ENCODE measurements around the gene TMEM203. TPM values are rescaled to one million over a fixed set of nuclear protein-coding genes. Genes with fewer than 3 reads are reported as not detected.

TMEM203 gene
- total and polyA plus RNA-seq, 10 of the 15 experiments (the other 5 are each of a cell fraction or from before 2014, with no cell fraction given): 7.2 to 68.1 (median 33.8) TPM

DNA sequence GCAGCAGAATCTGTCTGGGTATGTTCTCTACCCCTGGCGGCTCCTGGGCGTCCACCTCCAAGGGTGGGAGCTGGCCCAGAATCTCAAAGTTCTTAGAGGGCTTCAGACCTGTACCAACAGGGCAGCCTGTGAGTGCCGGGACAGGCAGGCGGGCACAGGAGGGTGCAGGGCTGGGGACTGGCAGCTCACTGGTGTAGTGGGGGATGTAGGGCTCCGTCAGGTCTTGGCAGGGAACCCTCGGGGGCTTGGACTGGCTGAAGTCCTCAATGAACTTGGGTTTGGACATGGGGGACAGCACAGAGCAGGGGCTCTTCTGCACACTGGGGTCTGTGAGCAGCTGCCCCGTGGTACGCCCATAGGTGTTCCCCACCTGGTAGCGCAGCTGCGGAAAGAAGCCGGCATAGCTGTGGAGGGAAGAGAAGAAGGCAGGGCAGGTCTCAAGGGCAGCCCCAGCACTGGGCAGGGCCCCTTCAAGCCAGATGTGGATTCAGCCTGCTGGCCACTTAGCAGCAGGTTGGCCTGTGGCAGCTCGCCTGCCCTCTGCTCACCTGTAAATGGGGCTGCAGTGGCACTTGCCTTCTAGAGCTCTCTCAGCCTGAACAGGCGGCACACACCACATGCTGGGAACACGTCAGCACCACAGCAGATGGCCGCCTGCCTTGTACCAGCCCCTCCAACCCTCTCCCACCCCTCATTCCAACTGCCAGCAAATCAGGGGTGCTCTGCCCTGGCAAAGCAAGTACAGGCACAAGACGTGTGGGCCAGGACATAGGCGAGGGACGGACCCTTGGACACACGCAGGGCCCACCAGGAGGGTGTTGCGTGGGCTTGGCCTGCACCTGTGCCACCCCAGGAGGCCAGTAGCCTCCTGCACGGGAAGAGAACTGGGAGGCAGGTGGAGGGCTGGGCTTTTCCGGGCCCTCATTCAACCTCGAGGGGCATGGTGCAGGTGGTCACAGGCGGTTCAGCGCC lies 40.3 kb upstream of the TMEM203 start:
- no peak overlapping the region for H2AFZ ChIP-seq (ENCODE audit: control insufficient read depth, low read depth, low read length)
- no peak overlapping the region for H3K27ac ChIP-seq (ENCODE audit: control insufficient read depth, insufficient read depth)
- peaks cover 19% of the 10 kb centered on the region for H3K4me1 ChIP-seq (ENCODE audit: control insufficient read depth, insufficient read depth, low read length)
- no peak overlapping the region for H3K9ac ChIP-seq (ENCODE audit: control insufficient read depth, insufficient read depth, low read length)
- WGBS (ENCODE audit: insufficient coverage, insufficient replicate concordance, low lambda C conversion rate, missing lambda C conversion rate): 56% methylated on average over 25 of the region's 25 CpGs
- FAIRE-seq: no peak
- H4K20me1 ChIP-seq (ENCODE audit: control insufficient read depth, insufficient read depth): peaks cover 4% of the 10 kb centered on the region; the same call in 1 of the 2 replicates
- RAD21 ChIA-PET (ENCODE audit: unreplicated experiment): no interaction called here
- BruUV-seq (replicated peaks): no TSS peak
- POLR2A ChIA-PET: no interaction called here
- CTCF ChIA-PET: no interaction called here
- in situ Hi-C loops (cut with MboI) (no loop called here), intact Hi-C loops (cut with micrococcal nuclease; ENCODE audit: unreplicated experiment) (no loop called here)
- SMC1A ChIA-PET (ENCODE audit: uncharacterized antibody, unreplicated experiment): no interaction called here
- H3K4me2 ChIP-seq (ENCODE audit: control insufficient read depth, insufficient read depth): no peak overlapping the region
- no peak for TF ChIP-seq ZNF274 (IDR thresholded peaks at IDR 0.05; ENCODE audit: insufficient read depth, insufficient read length)
- no peak for TF ChIP-seq TBL1XR1 (IDR thresholded peaks at IDR 0.05; ENCODE audit: low read depth, low read length)
- TF ChIP-seq HDAC6 (IDR thresholded peaks at IDR 0.05; ENCODE audit: unreplicated experiment): no peak
- TF ChIP-seq, protein P1, sequence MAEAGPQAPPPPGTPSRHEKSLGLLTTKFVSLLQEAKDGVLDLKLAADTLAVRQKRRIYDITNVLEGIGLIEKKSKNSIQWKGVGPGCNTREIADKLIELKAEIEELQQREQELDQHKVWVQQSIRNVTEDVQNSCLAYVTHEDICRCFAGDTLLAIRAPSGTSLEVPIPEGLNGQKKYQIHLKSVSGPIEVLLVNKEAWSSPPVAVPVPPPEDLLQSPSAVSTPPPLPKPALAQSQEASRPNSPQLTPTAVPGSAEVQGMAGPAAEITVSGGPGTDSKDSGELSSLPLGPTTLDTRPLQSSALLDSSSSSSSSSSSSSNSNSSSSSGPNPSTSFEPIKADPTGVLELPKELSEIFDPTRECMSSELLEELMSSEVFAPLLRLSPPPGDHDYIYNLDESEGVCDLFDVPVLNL (IDR thresholded peaks at IDR 0.05; ENCODE audit: low read depth, low read length): no peak
- no peak for TF ChIP-seq RFX5 (IDR thresholded peaks at IDR 0.05; ENCODE audit: low read depth, low read length)
- no peak for TF ChIP-seq RB1 (IDR thresholded peaks at IDR 0.05; ENCODE audit: borderline replicate concordance)
- TF ChIP-seq, protein P2, sequence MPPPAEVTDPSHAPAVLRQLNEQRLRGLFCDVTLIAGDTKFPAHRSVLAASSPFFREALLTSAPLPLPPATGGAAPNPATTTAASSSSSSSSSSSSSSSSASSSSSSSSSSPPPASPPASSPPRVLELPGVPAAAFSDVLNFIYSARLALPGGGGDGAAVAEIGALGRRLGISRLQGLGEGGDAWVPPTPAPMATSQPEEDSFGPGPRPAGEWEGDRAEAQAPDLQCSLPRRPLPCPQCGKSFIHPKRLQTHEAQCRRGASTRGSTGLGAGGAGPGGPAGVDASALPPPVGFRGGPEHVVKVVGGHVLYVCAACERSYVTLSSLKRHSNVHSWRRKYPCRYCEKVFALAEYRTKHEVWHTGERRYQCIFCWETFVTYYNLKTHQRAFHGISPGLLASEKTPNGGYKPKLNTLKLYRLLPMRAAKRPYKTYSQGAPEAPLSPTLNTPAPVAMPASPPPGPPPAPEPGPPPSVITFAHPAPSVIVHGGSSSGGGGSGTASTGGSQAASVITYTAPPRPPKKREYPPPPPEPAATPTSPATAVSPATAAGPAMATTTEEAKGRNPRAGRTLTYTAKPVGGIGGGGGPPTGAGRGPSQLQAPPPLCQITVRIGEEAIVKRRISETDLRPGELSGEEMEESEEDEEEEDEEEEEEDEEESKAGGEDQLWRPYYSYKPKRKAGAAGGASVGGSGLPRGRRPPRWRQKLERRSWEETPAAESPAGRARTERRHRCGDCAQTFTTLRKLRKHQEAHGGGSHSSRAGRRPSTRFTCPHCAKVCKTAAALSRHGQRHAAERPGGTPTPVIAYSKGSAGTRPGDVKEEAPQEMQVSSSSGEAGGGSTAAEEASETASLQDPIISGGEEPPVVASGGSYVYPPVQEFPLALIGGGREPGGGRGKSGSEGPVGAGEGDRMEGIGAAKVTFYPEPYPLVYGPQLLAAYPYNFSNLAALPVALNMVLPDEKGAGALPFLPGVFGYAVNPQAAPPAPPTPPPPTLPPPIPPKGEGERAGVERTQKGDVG (CRISPR knock-in tag; IDR thresholded peaks at IDR 0.05): no peak
- peaks cover 8 to 14% of the 10 kb centered on the region in 2 experiments for H3K36me3 ChIP-seq (ENCODE audit: control insufficient read depth in 2 of 2, insufficient read depth in 2 of 2, low read length in 1 of 2)
- DNase-seq (ENCODE audit: low read depth, low spot score): no peak
- no peaks in the 10 kb centered on the region for H3K9me3 ChIP-seq (replicated peaks; ENCODE audit: control insufficient read depth, insufficient read depth, low read length)
- H3K4me3 ChIP-seq: no peak overlapping the region
- no peak for ATAC-seq
- no peaks in the 10 kb centered on the region for H3K27me3 ChIP-seq (replicated peaks in 1 of 2; ENCODE audit: control insufficient read depth in 2 of 2, insufficient read depth in 2 of 2, low read length in 1 of 2)
- peaks cover 24% of the 10 kb centered on the region for H3K79me2 ChIP-seq (ENCODE audit: control insufficient read depth, insufficient read depth, low read length)

All from GM12878 (cell line).